Thymus (tissue), 11 donors: ENCODE data around the gene OCIAD2. TPM values are rescaled to one million over a fixed set of nuclear protein-coding genes. Genes with fewer than 3 reads are reported as not detected.
"Not testable (repeated sequence)": the region's sequence is repeated elsewhere in the genome, so short reads cannot be mapped to it uniquely, and the experiment has no call there.

ENCODE experiments used
- DNase-seq, 9 donors: peaks; one replicate each; pipeline ENCODE4 v3.0.0-alpha.2; 2013; ENCODE audit warnings: low spot score in 9 of 9, low read depth in 6 of 9, missing footprints in 1 of 9
- H3K27ac ChIP-seq, 2 donors: one replicate each; pipeline ENCODE4 v1.5.1; 2013; ENCODE audit warnings: control low read depth in 1 of 2, low read depth in 1 of 2, low read length in 1 of 2, mild to moderate bottlenecking in 1 of 2, moderate library complexity in 1 of 2
- H3K27me3 ChIP-seq, 2 donors: one replicate each; pipeline ENCODE4 v1.5.1; 2013; ENCODE audit warnings: low read length in 1 of 2; ENCODE audit not compliant: control insufficient read depth in 2 of 2, insufficient read depth in 1 of 2
- H3K36me3 ChIP-seq, 2 donors: one replicate each; pipeline ENCODE4 v1.5.1; 2013; ENCODE audit warnings: low read length in 1 of 2, mild to moderate bottlenecking in 1 of 2, moderate library complexity in 1 of 2; ENCODE audit not compliant: control insufficient read depth in 2 of 2, insufficient read depth in 2 of 2
- H3K4me1 ChIP-seq, 2 donors: one replicate each; pipeline ENCODE4 v1.5.1; 2013; ENCODE audit warnings: low read length in 2 of 2; ENCODE audit not compliant: control insufficient read depth in 2 of 2, insufficient read depth in 2 of 2
- H3K4me3 ChIP-seq, 2 donors: one replicate each; pipeline ENCODE4 v1.5.1; 2013; ENCODE audit warnings: low read length in 2 of 2, control low read depth in 1 of 2, mild to moderate bottlenecking in 1 of 2
- H3K9me3 ChIP-seq, 2 donors: one replicate each; pipeline ENCODE4 v1.5.1; 2013; ENCODE audit warnings: low read length in 1 of 2, mild to moderate bottlenecking in 1 of 2; ENCODE audit not compliant: control insufficient read depth in 2 of 2, insufficient read depth in 1 of 2
- WGBS: extraction: QIAGEN DNeasy Blood & Tissue Kit; methylation state at CpG from one replicate; pipeline ENCODE4 v1.1.7; 2013; 5-methylcytosine and 5-hydroxymethylcytosine counted together
- polyA plus RNA-seq: library from polyadenylated mRNA; stranded (reverse); fragments of 200-250 nt; gene quantifications from one replicate; pipeline ENCODE4 v1.2.3, GENCODE V29; 2013
- total RNA-seq: library from RNA; stranded (reverse); fragments of 120-200 nt; gene quantifications from one replicate; pipeline ENCODE4 v1.2.4, GENCODE V29; 2013
- donor health status: healthy.

Gene OCIAD2
- total and polyA plus RNA-seq, 2 donors = 75.8 to 106 TPM

DNA sequence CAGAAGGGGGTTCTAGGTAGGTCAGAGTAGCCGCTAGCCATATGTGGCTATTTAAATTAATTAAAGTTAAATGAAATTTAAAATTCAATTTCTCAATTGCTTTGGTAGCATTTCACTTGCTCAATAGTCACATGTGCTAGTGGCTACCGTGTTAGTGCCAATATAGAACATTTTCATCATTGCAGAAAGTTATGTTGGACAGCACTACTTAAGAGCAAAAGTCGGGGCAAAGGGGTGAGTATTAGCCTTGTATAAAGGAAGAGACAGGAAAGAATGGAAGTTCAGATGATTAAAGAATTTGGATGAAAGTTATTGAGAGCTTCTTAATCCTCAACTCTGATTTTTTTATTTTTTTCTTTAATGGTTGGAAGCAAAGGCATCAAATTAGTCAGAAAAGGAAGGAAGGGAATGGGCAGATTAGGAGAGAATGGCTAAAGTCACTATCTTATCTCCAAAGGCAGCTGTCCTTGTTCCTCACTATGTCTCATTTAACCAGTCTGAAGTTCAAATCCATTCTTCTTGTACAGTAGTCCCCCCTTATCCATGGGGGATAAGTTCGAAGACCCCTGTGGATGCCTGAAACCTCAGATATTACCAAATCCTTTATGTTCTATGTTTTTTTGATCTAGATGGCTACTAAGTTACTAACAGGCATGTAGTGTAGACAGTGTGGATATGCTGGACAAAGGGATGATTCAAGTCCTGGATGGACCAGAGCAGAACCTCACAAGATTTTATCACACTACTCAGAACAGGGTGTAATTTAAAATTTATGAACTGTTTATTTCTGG is 52.8 kb downstream of the OCIAD2 start:
- no peak overlapping the region for H3K4me3 ChIP-seq
- no peak overlapping the region for H3K27ac ChIP-seq
- no peak for DNase-seq
- no peaks in the 10 kb centered on the region for H3K4me1 ChIP-seq
- no peaks in the 10 kb centered on the region for H3K9me3 ChIP-seq
- no peaks in the 10 kb centered on the region for H3K27me3 ChIP-seq
- WGBS = 99% methylated on average over 4 of the region's 4 CpGs
- H3K36me3 ChIP-seq = peaks cover 13 to 48% of the 10 kb centered on the region in 2 donors

DNA sequence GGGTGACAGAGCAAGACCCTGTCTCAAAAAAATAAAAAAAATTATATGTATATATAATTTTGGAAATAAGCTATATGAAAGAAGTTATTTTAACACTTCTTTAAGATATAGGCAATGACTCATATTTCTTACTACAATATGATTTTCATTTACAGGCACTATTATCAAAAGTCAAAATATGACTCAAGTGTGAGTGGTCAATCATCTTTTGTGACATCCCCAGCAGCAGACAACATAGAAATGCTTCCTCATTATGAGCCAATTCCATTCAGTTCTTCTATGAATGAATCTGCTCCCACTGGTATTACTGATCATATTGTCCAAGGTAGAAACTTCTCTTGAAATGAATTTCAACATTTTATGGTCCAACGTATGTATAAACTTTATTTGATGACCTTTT is 54.9 kb downstream of the OCIAD2 start:
- Histone ChIP-seq H3K36me3 (peaks cover 4 to 41% of the 10 kb centered on the region in 2 donors), H3K4me1 (no peaks in the 10 kb centered on the region), H3K27ac (no peak overlapping the region), H3K4me3 (no peak overlapping the region), H3K9me3 (no peaks in the 10 kb centered on the region), H3K27me3 (no peaks in the 10 kb centered on the region)
- no peak for DNase-seq
- 99% methylated on average over 1 of the region's 1 CpG for whole genome bisulfite sequencing

DNA sequence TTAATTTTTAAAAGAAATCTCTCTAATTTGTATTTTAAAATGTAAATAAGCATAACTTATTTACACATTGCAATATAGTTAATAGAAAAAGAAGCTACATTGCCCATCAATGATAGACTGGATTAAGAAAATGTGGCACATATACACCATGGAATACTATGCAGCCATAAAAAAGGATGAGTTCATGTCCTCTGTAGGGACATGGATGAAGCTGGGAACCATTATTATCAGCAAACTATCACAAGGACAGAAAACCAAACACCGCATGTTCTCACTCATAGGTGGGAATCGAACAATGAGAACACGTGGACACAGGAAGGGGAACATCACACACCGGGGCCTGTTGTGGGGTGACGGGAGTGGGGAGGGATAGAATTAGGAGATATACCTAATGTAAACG is 57.8 kb downstream of the OCIAD2 start:
- DNase-seq, H3K4me1 ChIP-seq, H3K27me3 ChIP-seq, H3K4me3 ChIP-seq, H3K27ac ChIP-seq, H3K9me3 ChIP-seq: not testable (repeated sequence)
- 98% methylated on average over 6 of the region's 6 CpGs for WGBS
- peaks cover 0 to 52% of the 10 kb centered on the region in 2 donors for H3K36me3 ChIP-seq

DNA sequence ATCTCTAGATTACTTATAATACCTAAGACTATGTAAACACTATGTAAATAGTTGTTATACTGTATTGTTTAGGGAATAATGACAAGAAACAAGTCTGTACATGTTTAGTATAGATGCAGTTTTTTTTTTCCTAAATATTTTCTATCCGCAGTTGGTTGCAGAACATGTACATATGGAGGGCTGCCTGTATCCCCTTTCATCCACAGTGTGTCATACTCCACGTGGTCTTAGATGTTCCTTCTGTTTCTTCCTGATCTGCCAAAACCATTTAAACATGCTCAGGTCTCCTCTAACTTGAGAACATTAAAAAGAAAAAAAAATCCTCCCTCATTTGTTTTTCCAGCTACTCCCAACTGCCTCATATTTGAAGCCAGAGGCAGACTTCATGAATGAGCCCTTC is 61.7 kb downstream of the OCIAD2 start:
- 94% methylated on average over 2 of the region's 2 CpGs for WGBS

DNA sequence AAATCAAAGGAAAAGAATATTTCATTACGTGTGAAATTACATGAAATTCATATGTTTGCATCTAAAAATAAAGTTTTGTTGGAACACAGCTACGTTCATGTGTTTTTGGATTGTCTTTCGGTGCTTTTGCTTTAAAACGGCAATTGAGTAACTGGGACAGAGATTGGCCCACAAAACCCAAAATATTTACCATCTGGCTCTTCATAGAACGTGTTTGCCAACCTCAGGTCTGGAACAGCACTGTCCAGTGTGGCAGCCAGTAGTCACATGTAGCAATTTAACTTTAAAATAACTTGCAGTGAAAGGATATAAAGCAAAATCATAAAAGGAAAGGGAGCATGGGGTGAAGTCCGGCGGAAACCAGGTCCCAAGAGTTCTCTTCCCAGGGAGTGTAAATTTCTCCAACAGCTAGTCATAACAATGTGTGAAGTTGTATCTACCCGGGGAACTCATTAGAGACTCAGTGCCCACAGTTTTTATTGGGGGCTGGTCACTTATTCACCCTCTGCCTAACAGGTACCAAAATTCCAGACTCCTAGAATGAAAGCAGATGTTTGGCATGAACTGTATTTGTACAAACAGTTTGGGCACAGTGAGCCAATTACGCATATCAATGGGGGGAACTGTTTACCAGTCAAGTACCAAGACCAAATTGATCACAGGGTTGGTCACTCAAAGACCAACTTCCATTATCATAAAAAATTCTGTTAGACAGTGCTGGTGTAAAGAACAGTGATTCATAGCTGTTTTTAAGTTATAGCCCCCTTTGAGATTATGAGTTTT is 65.3 kb downstream of the OCIAD2 start:
- H3K36me3 ChIP-seq = peaks cover 10 to 68% of the 10 kb centered on the region in 2 donors
- WGBS = 98% methylated on average over 9 of the region's 9 CpGs

More for the DNA sequence above, 61.7 kb downstream of the OCIAD2 start:
- Histone ChIP-seq H3K27me3 (no peaks in the 10 kb centered on the region), H3K9me3 (no peaks in the 10 kb centered on the region), H3K4me1 (no peaks in the 10 kb centered on the region), H3K36me3 (peaks cover 5 to 61% of the 10 kb centered on the region in 2 donors), H3K4me3 (no peak overlapping the region), H3K27ac (no peak overlapping the region)
- DNase-seq = no peak

DNA sequence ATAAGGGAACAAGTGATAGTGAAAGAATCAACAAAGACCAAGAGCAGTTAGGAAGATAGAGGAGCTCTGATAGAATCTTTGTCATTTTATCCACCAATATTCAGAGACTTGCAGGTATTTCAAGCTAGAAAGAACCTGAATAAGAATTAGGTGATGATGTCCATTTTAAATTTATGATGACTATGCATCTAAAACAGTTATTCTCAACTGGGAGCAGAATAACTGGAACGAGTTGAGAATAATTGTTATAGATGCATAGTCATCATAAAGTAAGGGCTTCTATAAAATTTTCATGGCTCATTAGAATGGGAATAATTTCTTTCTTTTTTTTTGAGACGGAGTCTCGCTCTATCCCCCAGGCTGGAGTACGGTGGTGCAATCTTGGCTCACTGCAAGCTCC is 69.9 kb downstream of the OCIAD2 start:
- 97% methylated on average over 4 of the region's 4 CpGs for WGBS
- H3K36me3 ChIP-seq = peaks cover 17 to 54% of the 10 kb centered on the region in 2 donors
- DNase-seq = no peak
- H3K4me3 ChIP-seq = no peak overlapping the region
- no peak overlapping the region for H3K27ac ChIP-seq
- no peaks in the 10 kb centered on the region for H3K9me3 ChIP-seq
- peaks cover 0 to 4% of the 10 kb centered on the region in 2 donors for H3K4me1 ChIP-seq
- no peaks in the 10 kb centered on the region for H3K27me3 ChIP-seq

More for the DNA sequence above, 65.3 kb downstream of the OCIAD2 start:
- Histone ChIP-seq H3K27ac (no peak overlapping the region), H3K4me1 (no peaks in the 10 kb centered on the region), H3K9me3 (no peaks in the 10 kb centered on the region), H3K27me3 (no peaks in the 10 kb centered on the region), H3K4me3 (no peak overlapping the region)
- DNase-seq = no peak

Other genes starting within 250 kb of the OCIAD2 start
- 44.2 TPM for gene FRYL, start 126.5 kb downstream of the OCIAD2 start, total RNA-seq
- 33.2 TPM for gene FRYL, start 126.5 kb downstream of the OCIAD2 start, polyA plus RNA-seq
- 105 TPM for gene OCIAD1, start 75.7 kb downstream of the OCIAD2 start, total RNA-seq
- 182 TPM for gene OCIAD1, start 75.7 kb downstream of the OCIAD2 start, polyA plus RNA-seq
- 0.09 TPM for gene CWH43, start 79.5 kb upstream of the OCIAD2 start, total RNA-seq
- gene CWH43, start 79.5 kb upstream of the OCIAD2 start, polyA plus RNA-seq = 1.3 TPM